ENCODE results near the gene PIF1. TPM values are rescaled to one million over a fixed set of nuclear protein-coding genes. Genes with fewer than 3 reads are reported as not detected.
"Not testable (repeated sequence)": the region's sequence is repeated elsewhere in the genome, so short reads cannot be mapped to it uniquely, and the experiment has no call there.

Gene PIF1
- total and polyA plus RNA-seq, 5 donors from 2014 or later, result 0.07 to 0.37 (median 0.29) TPM; not detected in 1

- H3K4me3 Mint-ChIP-seq, result no peak overlapping the region
- H3K27ac ChIP-seq (ENCODE audit: insufficient read depth, low read length, poor library complexity, severe bottlenecking), result no peak overlapping the region
- DNase-seq, result no peak
- H3K27me3 ChIP-seq (ENCODE audit: control insufficient read depth, insufficient read depth, low read length), result no peaks in the 10 kb centered on the region
- peaks cover 4% of the 10 kb centered on the region for H3K4me1 ChIP-seq (ENCODE audit: control insufficient read depth, insufficient read depth, low read length, poor library complexity, severe bottlenecking)
- no peaks in the 10 kb centered on the region for H3K9me3 ChIP-seq (ENCODE audit: control insufficient read depth in 2 of 2, low read length in 2 of 2)
- H3K4me1 Mint-ChIP-seq, result peaks cover 0 to 4% (median 0%) of the 10 kb centered on the region in 4 donors
- no peaks in the 10 kb centered on the region for H3K9me3 Mint-ChIP-seq
- no peaks in the 10 kb centered on the region for H3K36me3 Mint-ChIP-seq
- no peaks in the 10 kb centered on the region for H3K36me3 ChIP-seq (ENCODE audit: control insufficient read depth, insufficient read depth, low read length)
- H3K4me3 ChIP-seq (ENCODE audit: low read depth, low read length), result no peak overlapping the region
- H3K27me3 Mint-ChIP-seq, result peaks cover 13% of the 10 kb centered on the region
- H3K27ac Mint-ChIP-seq, result no peak overlapping the region
- no peak for ATAC-seq (ENCODE audit: low read depth in 2 of 2)
Observed at GRCh38 chr15:64807751-64808222, 17.7 kb downstream of the PIF1 start.

- Histone ChIP-seq H3K36me3 (ENCODE audit: control insufficient read depth, insufficient read depth, low read length) (no peaks in the 10 kb centered on the region), H3K27me3 (ENCODE audit: control insufficient read depth, insufficient read depth, low read length) (no peaks in the 10 kb centered on the region), H3K4me3 (ENCODE audit: low read depth, low read length) (no peak overlapping the region), H3K9me3 (ENCODE audit: control insufficient read depth in 2 of 2, low read length in 2 of 2) (no peaks in the 10 kb centered on the region), H3K27ac (ENCODE audit: insufficient read depth, low read length, poor library complexity, severe bottlenecking) (no peak overlapping the region), H3K4me1 (ENCODE audit: control insufficient read depth, insufficient read depth, low read length, poor library complexity, severe bottlenecking) (peaks cover 4% of the 10 kb centered on the region)
- no peaks in the 10 kb centered on the region for H3K9me3 Mint-ChIP-seq
- H3K27ac Mint-ChIP-seq, result no peak overlapping the region
- H3K36me3 Mint-ChIP-seq, result no peaks in the 10 kb centered on the region
- ATAC-seq (ENCODE audit: low read depth in 2 of 2) (no peak), DNase-seq (no peak)
- H3K27me3 Mint-ChIP-seq, result peaks cover 14% of the 10 kb centered on the region
- H3K4me3 Mint-ChIP-seq, result no peak overlapping the region
- peaks cover 0 to 4% (median 0%) of the 10 kb centered on the region in 4 donors for H3K4me1 Mint-ChIP-seq
Observed at GRCh38 chr15:64807051-64807749, 18.2 kb downstream of the PIF1 start.

DNA sequence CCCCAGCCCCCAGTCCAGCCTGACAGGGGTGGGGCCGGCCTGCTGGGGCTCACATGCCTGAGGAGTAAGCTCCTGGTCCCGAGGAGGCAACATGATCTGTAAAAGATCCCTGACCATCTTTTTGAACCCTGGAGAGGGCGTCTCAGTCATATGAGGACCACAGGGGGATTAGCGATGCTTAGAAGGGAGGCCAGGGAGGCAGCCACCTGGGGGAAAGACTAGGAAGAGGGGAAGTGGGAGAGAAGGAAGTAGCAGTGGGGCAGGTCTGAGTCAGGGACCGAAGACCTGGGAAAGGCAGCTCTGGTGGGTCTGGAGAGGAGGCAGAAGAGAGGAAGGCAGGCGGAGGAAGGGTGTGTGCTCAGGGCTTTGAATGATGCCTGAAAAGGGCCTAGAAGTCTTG, 18.9 kb downstream of the PIF1 start:
- H3K4me1 Mint-ChIP-seq, result peaks cover 0 to 4% (median 2%) of the 10 kb centered on the region in 4 donors
- no peak overlapping the region for H3K27ac Mint-ChIP-seq
- peaks cover 4% of the 10 kb centered on the region for H3K4me1 ChIP-seq (ENCODE audit: control insufficient read depth, insufficient read depth, low read length, poor library complexity, severe bottlenecking)
- H3K36me3 Mint-ChIP-seq, result no peaks in the 10 kb centered on the region
- H3K27ac ChIP-seq (ENCODE audit: insufficient read depth, low read length, poor library complexity, severe bottlenecking), result no peak overlapping the region
- peaks cover 18% of the 10 kb centered on the region for H3K27me3 Mint-ChIP-seq
- no peak for DNase-seq
- no peak overlapping the region for H3K4me3 ChIP-seq (ENCODE audit: low read depth, low read length)
- H3K9me3 ChIP-seq (ENCODE audit: control insufficient read depth in 2 of 2, low read length in 2 of 2), result no peaks in the 10 kb centered on the region
- H3K4me3 Mint-ChIP-seq, result no peak overlapping the region
- H3K9me3 Mint-ChIP-seq, result no peaks in the 10 kb centered on the region
- no peaks in the 10 kb centered on the region for H3K36me3 ChIP-seq (ENCODE audit: control insufficient read depth, insufficient read depth, low read length)
- H3K27me3 ChIP-seq (ENCODE audit: control insufficient read depth, insufficient read depth, low read length), result no peaks in the 10 kb centered on the region
- no peak for ATAC-seq (ENCODE audit: low read depth in 2 of 2)

DNA sequence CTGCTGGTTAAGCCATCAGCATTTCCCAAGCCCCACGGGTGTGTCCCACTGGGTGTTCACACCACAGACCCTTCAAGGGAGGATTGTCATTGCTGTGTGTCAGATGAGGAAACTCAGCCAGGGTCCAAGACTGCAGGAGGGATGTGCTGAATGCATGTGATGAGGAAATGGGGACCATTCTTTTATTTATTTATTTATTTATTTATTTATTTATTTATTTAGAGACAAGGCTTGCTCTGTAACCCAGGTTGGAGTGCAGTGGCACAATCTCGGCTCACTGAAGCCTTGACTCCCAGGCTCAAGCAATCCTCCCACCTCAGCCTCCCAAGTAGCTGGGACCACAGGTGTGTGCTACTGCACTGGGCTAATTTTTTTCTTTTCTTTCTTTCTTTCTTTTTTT, 20.8 kb downstream of the PIF1 start:
- no peak for ATAC-seq (ENCODE audit: low read depth in 2 of 2)
- H3K4me1 Mint-ChIP-seq, result peaks cover 0 to 4% (median 2%) of the 10 kb centered on the region in 4 donors
- no peaks in the 10 kb centered on the region for H3K9me3 Mint-ChIP-seq
- H3K36me3 Mint-ChIP-seq, result peaks cover 4% of the 10 kb centered on the region
- no peaks in the 10 kb centered on the region for H3K36me3 ChIP-seq (ENCODE audit: control insufficient read depth, insufficient read depth, low read length)
- DNase-seq, result no peak
- peaks cover 18% of the 10 kb centered on the region for H3K27me3 Mint-ChIP-seq
- no peak overlapping the region for H3K4me3 Mint-ChIP-seq
- H3K27ac ChIP-seq (ENCODE audit: insufficient read depth, low read length, poor library complexity, severe bottlenecking), result no peak overlapping the region
- no peak overlapping the region for H3K4me3 ChIP-seq (ENCODE audit: low read depth, low read length)
- no peaks in the 10 kb centered on the region for H3K9me3 ChIP-seq (ENCODE audit: control insufficient read depth in 2 of 2, low read length in 2 of 2)
- H3K27me3 ChIP-seq (ENCODE audit: control insufficient read depth, insufficient read depth, low read length), result no peaks in the 10 kb centered on the region
- no peak overlapping the region for H3K27ac Mint-ChIP-seq
- H3K4me1 ChIP-seq (ENCODE audit: control insufficient read depth, insufficient read depth, low read length, poor library complexity, severe bottlenecking), result no peaks in the 10 kb centered on the region

- no peak overlapping the region for H3K4me3 ChIP-seq (ENCODE audit: low read depth, low read length)
- H3K36me3 ChIP-seq (ENCODE audit: control insufficient read depth, insufficient read depth, low read length), result no peaks in the 10 kb centered on the region
- H3K4me1 ChIP-seq (ENCODE audit: control insufficient read depth, insufficient read depth, low read length, poor library complexity, severe bottlenecking), result no peaks in the 10 kb centered on the region
- H3K9me3 Mint-ChIP-seq, result no peaks in the 10 kb centered on the region
- no peaks in the 10 kb centered on the region for H3K9me3 ChIP-seq (ENCODE audit: control insufficient read depth in 2 of 2, low read length in 2 of 2)
- H3K4me3 Mint-ChIP-seq, result no peak overlapping the region
- peaks cover 0 to 4% (median 2%) of the 10 kb centered on the region in 4 donors for H3K4me1 Mint-ChIP-seq
- peaks cover 4% of the 10 kb centered on the region for H3K36me3 Mint-ChIP-seq
- H3K27me3 Mint-ChIP-seq, result peaks cover 18% of the 10 kb centered on the region
- H3K27me3 ChIP-seq (ENCODE audit: control insufficient read depth, insufficient read depth, low read length), result no peaks in the 10 kb centered on the region
- DNase-seq (no peak), ATAC-seq (ENCODE audit: low read depth in 2 of 2) (no peak)
- H3K27ac ChIP-seq (ENCODE audit: insufficient read depth, low read length, poor library complexity, severe bottlenecking), result no peak overlapping the region
- H3K27ac Mint-ChIP-seq, result no peak overlapping the region
Observed at GRCh38 chr15:64803526-64803925, 21.9 kb downstream of the PIF1 start.

- no peaks in the 10 kb centered on the region for H3K4me1 ChIP-seq (ENCODE audit: control insufficient read depth, insufficient read depth, low read length, poor library complexity, severe bottlenecking)
- Mint-ChIP-seq H3K4me1 (peaks cover 0 to 4% (median 0%) of the 10 kb centered on the region in 4 donors), H3K27me3 (peaks cover 16% of the 10 kb centered on the region), H3K4me3 (no peak overlapping the region), H3K36me3 (peaks cover 4% of the 10 kb centered on the region), H3K27ac (no peak overlapping the region), H3K9me3 (no peaks in the 10 kb centered on the region)
- no peak overlapping the region for H3K27ac ChIP-seq (ENCODE audit: insufficient read depth, low read length, poor library complexity, severe bottlenecking)
- no peak for DNase-seq
- ATAC-seq (ENCODE audit: low read depth in 2 of 2), result no peak
- no peaks in the 10 kb centered on the region for H3K36me3 ChIP-seq (ENCODE audit: control insufficient read depth, insufficient read depth, low read length)
- H3K4me3 ChIP-seq (ENCODE audit: low read depth, low read length), result no peak overlapping the region
- no peaks in the 10 kb centered on the region for H3K9me3 ChIP-seq (ENCODE audit: control insufficient read depth in 2 of 2, low read length in 2 of 2)
- H3K27me3 ChIP-seq (ENCODE audit: control insufficient read depth, insufficient read depth, low read length), result no peaks in the 10 kb centered on the region
Observed at GRCh38 chr15:64800476-64800875, 25.0 kb downstream of the PIF1 start.

- not testable (repeated sequence) for ATAC-seq (ENCODE audit: low read depth in 2 of 2); H3K27ac Mint-ChIP-seq; H3K4me3 ChIP-seq (ENCODE audit: low read depth, low read length); H3K27ac ChIP-seq (ENCODE audit: insufficient read depth, low read length, poor library complexity, severe bottlenecking); H3K4me1 ChIP-seq (ENCODE audit: control insufficient read depth, insufficient read depth, low read length, poor library complexity, severe bottlenecking); H3K9me3 Mint-ChIP-seq; DNase-seq; H3K36me3 Mint-ChIP-seq; H3K9me3 ChIP-seq (ENCODE audit: control insufficient read depth in 2 of 2, low read length in 2 of 2); H3K27me3 ChIP-seq (ENCODE audit: control insufficient read depth, insufficient read depth, low read length); H3K4me1 Mint-ChIP-seq; H3K36me3 ChIP-seq (ENCODE audit: control insufficient read depth, insufficient read depth, low read length); H3K4me3 Mint-ChIP-seq
- peaks cover 16% of the 10 kb centered on the region for H3K27me3 Mint-ChIP-seq
Observed at GRCh38 chr15:64798905-64799304, 26.5 kb downstream of the PIF1 start.

GRCh38 chr15:64795921-64796320, 29.5 kb downstream of the PIF1 start:
- not testable (repeated sequence) for H3K4me1 Mint-ChIP-seq; H3K27ac ChIP-seq (ENCODE audit: insufficient read depth, low read length, poor library complexity, severe bottlenecking); ATAC-seq (ENCODE audit: low read depth in 2 of 2); H3K36me3 Mint-ChIP-seq; H3K36me3 ChIP-seq (ENCODE audit: control insufficient read depth, insufficient read depth, low read length); DNase-seq; H3K27me3 Mint-ChIP-seq; H3K27me3 ChIP-seq (ENCODE audit: control insufficient read depth, insufficient read depth, low read length); H3K4me3 Mint-ChIP-seq; H3K9me3 Mint-ChIP-seq; H3K4me1 ChIP-seq (ENCODE audit: control insufficient read depth, insufficient read depth, low read length, poor library complexity, severe bottlenecking); H3K4me3 ChIP-seq (ENCODE audit: low read depth, low read length); H3K9me3 ChIP-seq (ENCODE audit: control insufficient read depth in 2 of 2, low read length in 2 of 2); H3K27ac Mint-ChIP-seq
